Measurements from ENCODE around the gene IDH1.

IDH1 gene

GRCh38 chr2:208254118-208254870, 577 bp downstream of the IDH1 start:
- no peak overlapping the region for H3K9ac ChIP-seq
- H2AFZ ChIP-seq, result peak overlapping the region; percentile 84
- peaks cover 11% of the 10 kb centered on the region for H3K4me1 ChIP-seq
- TF ChIP-seq CTCF (IDR thresholded peaks at IDR 0.05), result peak; percentile 71
- peak overlapping the region; percentile 78 for H3K4me2 ChIP-seq (ENCODE audit: low read length)
- no peaks in the 10 kb centered on the region for H3K79me2 ChIP-seq
- no peaks in the 10 kb centered on the region for H3K9me3 ChIP-seq (ENCODE audit: control insufficient read depth, low read length)
- H3K4me3 ChIP-seq (ENCODE audit: low read depth, low read length), result peak overlapping the region; percentile 92
- H3K36me3 ChIP-seq (ENCODE audit: control insufficient read depth, insufficient read depth, low read length), result no peaks in the 10 kb centered on the region
- H3K27me3 ChIP-seq (ENCODE audit: control insufficient read depth, insufficient read depth, low read length), result no peaks in the 10 kb centered on the region
- H3K27ac ChIP-seq, result peak overlapping the region; percentile 76

GRCh38 chr2:208253600-208254117, 1.2 kb downstream of the IDH1 start:
- no peaks in the 10 kb centered on the region for H3K9me3 ChIP-seq (ENCODE audit: control insufficient read depth, low read length)
- H3K4me1 ChIP-seq, result peaks cover 13% of the 10 kb centered on the region
- H3K4me3 ChIP-seq (ENCODE audit: low read depth, low read length), result peak overlapping the region; percentile 92
- no peak overlapping the region for H3K9ac ChIP-seq
- H2AFZ ChIP-seq, result peak overlapping the region; percentile 84
- no peaks in the 10 kb centered on the region for H3K27me3 ChIP-seq (ENCODE audit: control insufficient read depth, insufficient read depth, low read length)
- no peak for TF ChIP-seq CTCF (IDR thresholded peaks at IDR 0.05)
- H3K4me2 ChIP-seq (ENCODE audit: low read length), result peak overlapping the region; percentile 78
- no peaks in the 10 kb centered on the region for H3K79me2 ChIP-seq
- peak overlapping the region; percentile 76 for H3K27ac ChIP-seq
- no peaks in the 10 kb centered on the region for H3K36me3 ChIP-seq (ENCODE audit: control insufficient read depth, insufficient read depth, low read length)

GRCh38 chr2:208252716-208253492, 2.0 kb downstream of the IDH1 start:
- H3K27me3 ChIP-seq (ENCODE audit: control insufficient read depth, insufficient read depth, low read length), result no peaks in the 10 kb centered on the region
- peak overlapping the region; percentile 76 for H3K27ac ChIP-seq
- TF ChIP-seq CTCF (IDR thresholded peaks at IDR 0.05), result no peak
- H3K79me2 ChIP-seq, result no peaks in the 10 kb centered on the region
- H3K4me1 ChIP-seq, result peaks cover 13% of the 10 kb centered on the region
- peak overlapping the region; percentile 78 for H3K4me2 ChIP-seq (ENCODE audit: low read length)
- H3K9ac ChIP-seq, result no peak overlapping the region
- no peaks in the 10 kb centered on the region for H3K36me3 ChIP-seq (ENCODE audit: control insufficient read depth, insufficient read depth, low read length)
- H2AFZ ChIP-seq, result no peak overlapping the region
- peak overlapping the region; percentile 92 for H3K4me3 ChIP-seq (ENCODE audit: low read depth, low read length)
- H3K9me3 ChIP-seq (ENCODE audit: control insufficient read depth, low read length), result no peaks in the 10 kb centered on the region

DNA sequence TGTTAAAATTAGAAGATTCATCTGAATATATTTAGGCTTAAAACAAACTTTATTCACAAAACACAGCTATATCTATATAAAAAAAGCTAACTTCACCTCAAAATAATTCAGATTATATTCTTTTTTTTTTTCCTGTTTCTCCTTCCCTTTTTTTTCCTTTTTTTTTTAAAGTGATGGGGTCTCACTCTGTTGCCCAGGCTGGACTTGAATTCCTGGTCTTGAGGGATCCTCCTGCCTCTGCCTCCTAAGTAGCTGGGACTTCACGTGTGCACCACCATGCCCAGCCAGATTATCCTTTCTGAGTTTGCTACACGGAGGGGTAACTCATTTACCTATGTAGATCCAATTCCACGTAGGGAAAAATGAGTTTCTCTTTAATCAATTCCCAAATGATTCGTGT, 3.8 kb downstream of the IDH1 start:
- no peak overlapping the region for H3K9ac ChIP-seq
- no peaks in the 10 kb centered on the region for H3K36me3 ChIP-seq (ENCODE audit: control insufficient read depth, insufficient read depth, low read length)
- no peak overlapping the region for H2AFZ ChIP-seq
- H3K4me2 ChIP-seq (ENCODE audit: low read length), result no peak overlapping the region
- no peak overlapping the region for H3K4me3 ChIP-seq (ENCODE audit: low read depth, low read length)
- no peak overlapping the region for H3K27ac ChIP-seq
- H3K79me2 ChIP-seq, result no peaks in the 10 kb centered on the region
- H3K4me1 ChIP-seq, result peaks cover 13% of the 10 kb centered on the region
- H3K27me3 ChIP-seq (ENCODE audit: control insufficient read depth, insufficient read depth, low read length), result no peaks in the 10 kb centered on the region
- TF ChIP-seq CTCF (IDR thresholded peaks at IDR 0.05), result no peak
- no peaks in the 10 kb centered on the region for H3K9me3 ChIP-seq (ENCODE audit: control insufficient read depth, low read length)
